ENCODE data around the gene GPR101.

Gene GPR101

DNA sequence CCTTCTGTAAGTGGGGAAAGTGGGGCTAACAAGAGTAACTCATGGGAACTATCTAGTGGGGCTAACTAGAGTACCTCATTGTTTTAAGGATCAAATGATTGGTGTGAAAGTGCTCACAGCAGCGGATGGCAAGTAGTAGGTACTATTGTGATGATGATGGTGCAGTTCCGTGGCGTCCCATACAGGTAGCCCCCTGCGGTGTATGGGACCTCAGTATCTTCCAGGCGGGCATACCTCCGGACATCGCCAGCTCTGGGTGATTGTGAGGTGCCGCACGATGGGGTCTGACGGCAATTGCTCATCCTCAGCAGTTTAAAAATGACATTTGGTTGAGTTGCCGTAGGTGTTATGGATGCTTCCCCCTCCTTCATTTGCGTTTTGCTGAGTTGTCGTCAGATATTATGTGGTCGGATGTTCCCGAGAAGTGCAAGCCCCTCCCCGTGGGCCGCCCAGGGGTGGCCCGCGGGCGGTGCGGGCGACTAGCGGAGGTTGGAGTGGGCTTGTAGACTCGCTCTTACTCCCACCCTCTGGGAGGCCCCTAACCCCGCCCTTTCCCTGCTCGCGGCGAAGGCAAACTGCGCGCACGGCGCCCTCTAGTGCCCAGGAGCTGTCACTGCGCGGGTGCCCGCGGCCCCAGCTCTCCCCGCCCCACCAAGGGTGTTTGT, 18.3 kb upstream of the GPR101 start:
- TF ChIP-seq ZNF8 (CRISPR knock-in tag; IDR thresholded peaks at IDR 0.05): no peak
- TF ChIP-seq SNAI2 (CRISPR knock-in tag; IDR thresholded peaks at IDR 0.05): no peak
- TF ChIP-seq CSDC2 (CRISPR knock-in tag; IDR thresholded peaks at IDR 0.05): no peak
- TF ChIP-seq TCF4 (CRISPR knock-in tag; IDR thresholded peaks at IDR 0.05; ENCODE audit: borderline replicate concordance): no peak
- TF ChIP-seq ZFP30 (CRISPR knock-in tag; IDR thresholded peaks at IDR 0.05): no peak
- TF ChIP-seq POU6F1 (CRISPR knock-in tag; IDR thresholded peaks at IDR 0.05; ENCODE audit: borderline replicate concordance, low read depth): no peak
- TF ChIP-seq PPARA (CRISPR knock-in tag; IDR thresholded peaks at IDR 0.05; ENCODE audit: borderline replicate concordance): no peak
- no peak for TF ChIP-seq OSR1 (CRISPR knock-in tag; IDR thresholded peaks at IDR 0.05)
- no peak for TF ChIP-seq BACH2 (CRISPR knock-in tag; IDR thresholded peaks at IDR 0.05; ENCODE audit: borderline replicate concordance)
- TF ChIP-seq ISL1 (CRISPR knock-in tag; IDR thresholded peaks at IDR 0.05): no peak
- TF ChIP-seq TSHZ2 (CRISPR knock-in tag; IDR thresholded peaks at IDR 0.05): no peak
- ATAC-seq: peak; percentile 99

GRCh38 chrX:137044893-137045292, 11.1 kb upstream of the GPR101 start:
- no peak for TF ChIP-seq OSR1 (CRISPR knock-in tag; IDR thresholded peaks at IDR 0.05)
- TF ChIP-seq ESRRG (CRISPR knock-in tag; IDR thresholded peaks at IDR 0.05): no peak
- TF ChIP-seq POU6F1 (CRISPR knock-in tag; IDR thresholded peaks at IDR 0.05; ENCODE audit: borderline replicate concordance, low read depth): no peak

GRCh38 chrX:137043736-137044135, 9.9 kb upstream of the GPR101 start:
- no peak for TF ChIP-seq CREB5 (CRISPR knock-in tag; IDR thresholded peaks at IDR 0.05; ENCODE audit: low read depth)
- TF ChIP-seq SNAI2 (CRISPR knock-in tag; IDR thresholded peaks at IDR 0.05): no peak
- TF ChIP-seq, protein P1, sequence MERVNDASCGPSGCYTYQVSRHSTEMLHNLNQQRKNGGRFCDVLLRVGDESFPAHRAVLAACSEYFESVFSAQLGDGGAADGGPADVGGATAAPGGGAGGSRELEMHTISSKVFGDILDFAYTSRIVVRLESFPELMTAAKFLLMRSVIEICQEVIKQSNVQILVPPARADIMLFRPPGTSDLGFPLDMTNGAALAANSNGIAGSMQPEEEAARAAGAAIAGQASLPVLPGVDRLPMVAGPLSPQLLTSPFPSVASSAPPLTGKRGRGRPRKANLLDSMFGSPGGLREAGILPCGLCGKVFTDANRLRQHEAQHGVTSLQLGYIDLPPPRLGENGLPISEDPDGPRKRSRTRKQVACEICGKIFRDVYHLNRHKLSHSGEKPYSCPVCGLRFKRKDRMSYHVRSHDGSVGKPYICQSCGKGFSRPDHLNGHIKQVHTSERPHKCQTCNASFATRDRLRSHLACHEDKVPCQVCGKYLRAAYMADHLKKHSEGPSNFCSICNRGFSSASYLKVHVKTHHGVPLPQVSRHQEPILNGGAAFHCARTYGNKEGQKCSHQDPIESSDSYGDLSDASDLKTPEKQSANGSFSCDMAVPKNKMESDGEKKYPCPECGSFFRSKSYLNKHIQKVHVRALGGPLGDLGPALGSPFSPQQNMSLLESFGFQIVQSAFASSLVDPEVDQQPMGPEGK (CRISPR knock-in tag; IDR thresholded peaks at IDR 0.05; ENCODE audit: borderline replicate concordance): no peak
- no peak for TF ChIP-seq ZFP30 (CRISPR knock-in tag; IDR thresholded peaks at IDR 0.05)
- no peak for TF ChIP-seq CSDC2 (CRISPR knock-in tag; IDR thresholded peaks at IDR 0.05)
- TF ChIP-seq BACH2 (CRISPR knock-in tag; IDR thresholded peaks at IDR 0.05; ENCODE audit: borderline replicate concordance): no peak
- TF ChIP-seq TCF4 (CRISPR knock-in tag; IDR thresholded peaks at IDR 0.05; ENCODE audit: borderline replicate concordance): no peak
- TF ChIP-seq ARNTL (CRISPR knock-in tag; IDR thresholded peaks at IDR 0.05; ENCODE audit: borderline replicate concordance, low read depth): no peak
- no peak for TF ChIP-seq ESRRG (CRISPR knock-in tag; IDR thresholded peaks at IDR 0.05)
- TF ChIP-seq ZC3H10 (CRISPR knock-in tag; IDR thresholded peaks at IDR 0.05): no peak
- TF ChIP-seq ISL1 (CRISPR knock-in tag; IDR thresholded peaks at IDR 0.05): no peak
- TF ChIP-seq TSHZ2 (CRISPR knock-in tag; IDR thresholded peaks at IDR 0.05): no peak
- no peak for TF ChIP-seq ZNF565 (CRISPR knock-in tag; conservative IDR thresholded peaks at IDR 0.05; ENCODE audit: low read depth)
- no peak for TF ChIP-seq TOX (CRISPR knock-in tag; IDR thresholded peaks at IDR 0.05; ENCODE audit: borderline replicate concordance)
- TF ChIP-seq POU6F1 (CRISPR knock-in tag; IDR thresholded peaks at IDR 0.05; ENCODE audit: borderline replicate concordance, low read depth): no peak
- ATAC-seq: no peak

More at GRCh38 chrX:137044893-137045292, 11.1 kb upstream of the GPR101 start:
- no peak for ATAC-seq
